IPS-18a (cell line): Measurements from ENCODE around the gene NAV2.

Source experiments
- H3K27ac ChIP-seq: one replicate; pipeline ENCODE4 v1.5.1; 2013; ENCODE audit warnings: low read length
- H3K27me3 ChIP-seq: one replicate; pipeline ENCODE4 v1.6.1; 2013; ENCODE audit warnings: mild to moderate bottlenecking, low read length; ENCODE audit not compliant: control insufficient read depth, insufficient read depth
- H3K36me3 ChIP-seq: one replicate; pipeline ENCODE4 v1.6.1; 2013; ENCODE audit warnings: low read depth, low read length; ENCODE audit not compliant: control insufficient read depth
- H3K4me1 ChIP-seq: one replicate; pipeline ENCODE4 v1.6.1; 2013; ENCODE audit warnings: low read depth, low read length; ENCODE audit not compliant: control insufficient read depth
- H3K4me3 ChIP-seq: one replicate; pipeline ENCODE4 v1.5.1; 2013; ENCODE audit warnings: low read length
- H3K9ac ChIP-seq: one replicate; pipeline ENCODE4 v1.6.1; 2013; ENCODE audit warnings: mild to moderate bottlenecking, low read length, moderate library complexity
- H3K9me3 ChIP-seq: one replicate; pipeline ENCODE4 v1.6.1; 2013; ENCODE audit warnings: low read depth, low read length; ENCODE audit not compliant: control insufficient read depth

Gene NAV2

DNA sequence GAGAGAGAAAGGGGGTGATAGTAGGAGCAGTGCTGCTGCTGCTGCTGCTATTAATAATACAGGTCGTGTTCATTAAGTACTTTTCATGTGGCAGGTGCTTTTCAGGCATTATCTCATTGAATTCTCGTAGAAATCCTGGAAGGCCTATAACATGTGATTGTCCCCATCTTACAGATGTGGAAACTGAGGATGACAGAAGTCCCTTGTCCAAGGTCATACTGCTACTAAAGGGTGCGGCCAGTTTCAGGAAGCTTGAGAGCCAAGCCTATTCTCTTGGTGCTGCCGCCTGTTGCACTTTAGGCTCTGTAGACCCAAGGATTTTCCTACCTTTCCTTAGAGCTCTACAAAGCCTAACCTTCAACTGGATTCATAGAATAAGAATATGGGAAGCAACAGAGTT, 254.3 kb downstream of the NAV2 start:
- H3K36me3 ChIP-seq, result peaks cover 11% of the 10 kb centered on the region
- no peaks in the 10 kb centered on the region for H3K4me1 ChIP-seq
- no peak overlapping the region for H3K27ac ChIP-seq
- no peak overlapping the region for H3K4me3 ChIP-seq
- H3K27me3 ChIP-seq, result no peaks in the 10 kb centered on the region
- no peak overlapping the region for H3K9ac ChIP-seq
- H3K9me3 ChIP-seq, result no peaks in the 10 kb centered on the region

DNA sequence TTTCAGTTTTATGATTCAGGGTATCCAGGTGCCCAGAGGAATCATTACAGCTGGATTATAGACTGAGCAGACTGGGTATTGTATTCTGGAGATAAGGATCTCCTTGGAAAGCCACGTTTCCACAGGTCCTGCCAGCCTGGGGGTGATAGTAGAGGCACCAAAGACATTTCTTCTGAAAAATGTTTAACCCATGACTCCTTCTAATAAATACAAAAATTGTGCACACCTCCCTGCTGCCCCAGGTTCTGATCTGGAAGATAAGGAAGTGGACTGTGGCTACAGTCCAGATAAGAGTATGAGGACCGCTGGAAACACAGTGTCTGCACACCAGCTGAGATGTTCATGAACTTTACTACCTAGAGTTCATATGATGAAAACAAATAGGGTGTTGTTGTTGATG, 255.2 kb downstream of the NAV2 start:
- H3K4me1 ChIP-seq, result no peaks in the 10 kb centered on the region
- no peak overlapping the region for H3K27ac ChIP-seq
- H3K9ac ChIP-seq, result no peak overlapping the region
- H3K9me3 ChIP-seq, result no peaks in the 10 kb centered on the region
- H3K27me3 ChIP-seq, result no peaks in the 10 kb centered on the region
- H3K36me3 ChIP-seq, result peaks cover 8% of the 10 kb centered on the region
- no peak overlapping the region for H3K4me3 ChIP-seq

DNA sequence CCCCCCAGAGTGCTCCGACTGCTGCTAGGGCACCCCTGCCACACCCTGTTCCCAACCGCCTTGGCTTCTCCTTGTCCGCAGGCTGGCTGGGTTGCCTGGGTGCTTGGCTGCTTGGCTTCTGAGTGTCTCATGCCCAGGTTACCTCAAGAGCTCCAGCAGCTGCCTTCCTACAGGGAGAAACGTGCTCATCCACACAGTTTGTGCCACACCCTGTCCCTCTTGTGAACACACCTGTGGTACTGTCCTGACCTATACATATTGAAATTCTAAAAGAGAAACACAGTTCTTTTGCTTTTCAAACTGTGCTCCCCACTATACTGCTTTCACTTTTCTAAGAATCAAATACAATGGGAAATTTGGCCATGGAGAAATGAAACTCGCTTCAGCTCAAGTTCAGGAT, 256.2 kb downstream of the NAV2 start:
- H3K9me3 ChIP-seq, result no peaks in the 10 kb centered on the region
- H3K9ac ChIP-seq, result no peak overlapping the region
- no peaks in the 10 kb centered on the region for H3K4me1 ChIP-seq
- H3K4me3 ChIP-seq, result no peak overlapping the region
- peaks cover 4% of the 10 kb centered on the region for H3K36me3 ChIP-seq
- H3K27me3 ChIP-seq, result no peaks in the 10 kb centered on the region
- no peak overlapping the region for H3K27ac ChIP-seq

DNA sequence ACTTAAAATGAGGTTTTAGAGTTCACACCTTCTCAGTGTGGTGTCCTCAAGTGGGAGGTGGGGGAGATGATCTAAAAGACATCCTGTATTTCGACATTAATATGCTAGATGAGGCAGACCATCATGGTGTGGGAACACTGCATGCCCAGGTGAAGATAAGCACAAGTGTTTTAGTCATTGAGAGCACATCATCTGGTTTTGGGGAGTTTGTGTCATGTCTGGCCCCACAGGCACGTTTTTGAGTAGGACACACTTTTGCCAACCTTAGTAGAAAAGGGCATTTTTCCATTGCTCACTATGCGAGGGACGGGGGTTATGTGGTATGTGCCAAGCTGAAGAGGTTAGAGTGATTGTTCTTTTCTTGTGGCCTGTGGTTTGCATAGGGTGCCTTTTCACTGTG, 258.3 kb downstream of the NAV2 start:
- H3K36me3 ChIP-seq, result peaks cover 4% of the 10 kb centered on the region
- H3K4me3 ChIP-seq, result no peak overlapping the region
- no peak overlapping the region for H3K27ac ChIP-seq
- no peaks in the 10 kb centered on the region for H3K27me3 ChIP-seq
- no peaks in the 10 kb centered on the region for H3K9me3 ChIP-seq
- no peak overlapping the region for H3K9ac ChIP-seq
- H3K4me1 ChIP-seq, result no peaks in the 10 kb centered on the region

DNA sequence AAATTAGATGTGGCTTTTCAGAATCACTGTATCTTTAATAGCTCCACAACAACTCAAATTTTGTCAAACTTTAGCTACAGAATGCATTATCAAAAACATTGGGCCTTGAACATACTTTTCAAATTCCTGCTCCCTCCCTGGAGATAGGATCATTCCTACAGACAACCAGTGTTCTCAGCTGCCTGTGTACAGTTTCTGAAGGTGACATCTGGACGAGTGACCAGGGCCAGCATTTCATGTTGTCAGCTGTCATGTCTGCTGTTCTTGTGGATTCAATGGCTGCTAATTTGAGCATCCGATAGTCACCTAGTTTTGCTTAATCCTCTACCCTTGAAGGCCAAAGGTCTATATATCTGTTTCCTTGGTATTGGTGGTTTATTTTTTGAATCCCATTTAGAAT, 259.5 kb downstream of the NAV2 start:
- Histone ChIP-seq H3K36me3 (peaks cover 5% of the 10 kb centered on the region), H3K27ac (no peak overlapping the region), H3K27me3 (no peaks in the 10 kb centered on the region), H3K9ac (no peak overlapping the region), H3K4me1 (no peaks in the 10 kb centered on the region), H3K4me3 (no peak overlapping the region), H3K9me3 (no peaks in the 10 kb centered on the region)

DNA sequence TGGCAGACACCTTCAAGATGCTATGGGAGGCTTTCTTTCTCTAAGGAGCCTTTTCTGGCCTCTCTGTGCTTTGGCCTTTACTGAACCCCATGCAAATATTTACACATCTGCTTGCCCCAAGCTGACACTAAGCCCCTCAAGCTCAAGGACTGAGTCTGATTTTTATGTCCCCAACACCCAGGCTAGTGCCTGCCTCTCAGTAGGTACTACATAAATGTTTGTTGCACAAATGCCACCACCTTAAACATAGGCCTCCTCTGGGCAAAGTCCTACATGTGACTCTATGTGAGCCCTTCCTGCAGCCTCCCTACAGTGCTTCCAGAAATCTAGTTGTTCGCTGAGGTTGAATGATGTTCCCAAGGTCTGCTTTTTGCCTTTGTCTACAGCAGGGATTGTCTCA, 260.0 kb downstream of the NAV2 start:
- peaks cover 7% of the 10 kb centered on the region for H3K36me3 ChIP-seq

DNA sequence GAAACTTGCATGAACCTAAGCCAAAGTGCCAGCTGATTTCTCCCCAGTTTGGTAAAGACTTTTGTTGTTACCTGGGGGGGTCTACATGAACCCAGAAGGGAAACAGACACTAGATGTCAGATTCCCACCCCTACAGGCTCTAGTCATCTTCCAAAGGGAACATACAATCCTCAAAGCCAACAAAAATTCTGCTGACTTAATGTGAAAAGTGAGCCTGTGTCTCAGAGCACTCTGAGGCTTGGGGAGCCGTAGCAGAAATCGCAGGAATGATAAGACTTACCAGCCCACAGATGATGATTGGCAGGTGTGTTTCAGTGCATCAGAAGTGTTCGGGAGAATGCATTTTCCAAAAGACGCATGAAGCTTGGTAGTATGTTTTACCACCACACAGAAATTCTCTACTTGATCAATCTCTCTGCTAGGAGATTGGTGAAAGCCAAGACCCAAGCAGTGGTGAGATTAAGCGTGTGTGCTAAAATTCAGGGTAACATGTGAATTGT, 260.5 kb downstream of the NAV2 start:
- Histone ChIP-seq H3K4me1 (no peaks in the 10 kb centered on the region), H3K9ac (no peak overlapping the region), H3K36me3 (peaks cover 7% of the 10 kb centered on the region)

More for the DNA sequence above, 260.0 kb downstream of the NAV2 start:
- Histone ChIP-seq H3K27me3 (no peaks in the 10 kb centered on the region), H3K9ac (no peak overlapping the region), H3K9me3 (no peaks in the 10 kb centered on the region), H3K4me1 (no peaks in the 10 kb centered on the region), H3K4me3 (no peak overlapping the region), H3K27ac (no peak overlapping the region)

DNA sequence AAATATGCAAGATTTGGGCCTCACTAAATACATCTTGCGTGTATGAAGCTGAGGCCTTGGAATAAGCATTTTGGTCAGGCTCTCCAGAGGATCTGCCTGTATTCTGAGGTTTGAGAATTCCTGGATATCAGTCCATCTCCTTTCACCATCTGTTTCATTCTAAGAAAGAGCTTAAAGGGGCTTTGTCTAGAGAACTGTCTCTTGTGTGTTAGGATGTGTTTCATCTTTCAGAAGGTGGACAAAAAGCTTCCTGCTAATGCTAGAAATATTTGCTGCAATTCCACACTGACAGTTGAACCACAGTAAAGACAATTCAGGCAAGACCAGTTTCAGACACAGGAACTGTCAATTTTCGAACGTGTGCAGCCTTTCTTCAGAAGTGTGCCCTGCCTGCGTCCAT, 262.2 kb downstream of the NAV2 start:
- H3K27ac ChIP-seq, result no peak overlapping the region

More for the DNA sequence above, 260.5 kb downstream of the NAV2 start:
- no peaks in the 10 kb centered on the region for H3K27me3 ChIP-seq
- no peak overlapping the region for H3K4me3 ChIP-seq
- H3K9me3 ChIP-seq, result no peaks in the 10 kb centered on the region
- no peak overlapping the region for H3K27ac ChIP-seq

DNA sequence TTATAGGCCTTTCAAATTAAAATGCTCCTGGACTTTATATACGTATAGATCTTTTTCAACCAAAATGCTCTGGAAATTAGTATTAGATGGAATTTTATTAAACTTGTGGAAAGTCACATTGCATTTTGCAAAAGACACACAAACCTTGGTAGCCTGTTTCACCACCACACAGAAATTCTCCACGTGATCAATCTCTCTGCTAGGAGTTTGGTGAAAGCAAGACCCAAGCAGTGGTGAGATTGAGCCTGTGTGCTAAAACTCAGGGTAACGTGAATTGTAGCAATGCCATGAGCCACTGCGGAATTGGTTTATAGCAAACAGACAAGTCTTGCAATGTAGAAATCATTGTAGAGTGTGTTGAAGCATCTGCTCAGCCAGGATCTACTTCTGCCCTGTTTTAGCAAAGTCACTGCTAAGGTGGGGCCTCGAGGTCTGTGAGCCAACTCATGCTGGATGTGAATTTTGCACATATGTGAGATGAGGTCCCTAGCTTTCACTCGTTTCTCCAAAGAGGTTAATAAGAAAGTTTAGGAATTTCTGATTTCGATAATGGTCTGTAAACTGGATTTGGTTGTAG, 262.9 kb downstream of the NAV2 start:
- Histone ChIP-seq H3K4me1 (no peaks in the 10 kb centered on the region), H3K36me3 (peaks cover 7% of the 10 kb centered on the region), H3K9ac (no peak overlapping the region), H3K27ac (no peak overlapping the region), H3K27me3 (no peaks in the 10 kb centered on the region), H3K9me3 (no peaks in the 10 kb centered on the region), H3K4me3 (no peak overlapping the region)

More for the DNA sequence above, 262.2 kb downstream of the NAV2 start:
- H3K4me3 ChIP-seq, result no peak overlapping the region
- H3K36me3 ChIP-seq, result peaks cover 7% of the 10 kb centered on the region
- no peaks in the 10 kb centered on the region for H3K4me1 ChIP-seq
- no peaks in the 10 kb centered on the region for H3K9me3 ChIP-seq
- no peak overlapping the region for H3K9ac ChIP-seq
- no peaks in the 10 kb centered on the region for H3K27me3 ChIP-seq

DNA sequence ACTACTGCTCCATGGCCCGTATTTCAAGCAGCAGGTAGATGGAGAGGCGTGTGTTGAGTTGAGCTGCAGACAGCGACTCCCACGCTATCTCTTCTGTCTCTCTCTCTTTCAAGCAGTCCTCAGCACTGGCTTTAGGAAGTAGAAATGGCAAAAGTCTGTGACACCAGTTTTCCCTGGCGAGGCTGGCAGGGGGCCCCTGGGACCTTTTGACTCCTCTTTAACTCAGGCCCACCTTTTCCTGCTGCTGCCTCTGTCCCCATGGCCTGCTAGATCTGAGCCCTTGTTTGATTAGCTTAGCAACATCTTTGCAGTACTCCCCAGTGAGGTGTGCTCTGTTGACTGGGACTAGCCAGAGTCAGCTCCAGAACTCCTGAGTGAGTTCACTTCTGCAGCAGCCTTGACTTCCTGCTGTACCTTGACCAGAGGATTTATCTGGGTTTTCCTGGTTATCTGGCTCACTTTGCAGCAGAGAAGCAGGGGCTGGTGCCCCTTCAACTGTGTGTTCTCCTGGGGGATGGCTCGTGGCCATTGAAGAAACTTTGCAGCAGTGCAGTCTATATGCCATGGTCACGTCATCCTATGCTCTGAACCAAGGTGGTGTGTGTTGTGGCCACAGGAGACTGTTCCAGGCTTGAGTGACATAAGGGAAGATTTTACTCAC, 263.8 kb downstream of the NAV2 start:
- Histone ChIP-seq H3K4me1 (no peaks in the 10 kb centered on the region), H3K27me3 (no peaks in the 10 kb centered on the region), H3K36me3 (peaks cover 7% of the 10 kb centered on the region), H3K9ac (no peak overlapping the region), H3K9me3 (no peaks in the 10 kb centered on the region), H3K27ac (no peak overlapping the region), H3K4me3 (no peak overlapping the region)

DNA sequence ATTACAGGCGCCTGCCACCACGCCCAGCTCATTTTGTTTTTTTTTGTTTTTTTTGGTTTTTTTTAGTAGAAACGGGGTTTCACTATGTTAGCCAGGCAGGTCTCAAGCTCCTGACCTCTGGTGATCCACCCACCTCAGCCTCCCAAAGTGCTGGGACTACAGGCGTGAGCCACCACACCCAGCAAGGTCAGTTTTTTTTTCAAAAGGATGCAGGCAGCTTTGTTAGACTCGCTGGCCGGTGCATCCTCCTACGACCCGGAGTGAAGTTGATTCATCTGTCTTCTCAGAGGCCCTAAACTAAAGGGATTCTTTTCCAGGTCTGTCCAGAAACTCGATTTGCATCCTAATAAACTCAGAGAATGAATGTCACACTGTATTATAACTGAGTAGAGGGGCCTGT, 265.3 kb downstream of the NAV2 start:
- H3K36me3 ChIP-seq, result peaks cover 7% of the 10 kb centered on the region
- no peak overlapping the region for H3K9ac ChIP-seq
- no peak overlapping the region for H3K4me3 ChIP-seq
- no peak overlapping the region for H3K27ac ChIP-seq
- no peaks in the 10 kb centered on the region for H3K27me3 ChIP-seq
- no peaks in the 10 kb centered on the region for H3K4me1 ChIP-seq
- H3K9me3 ChIP-seq, result no peaks in the 10 kb centered on the region
